Breast epithelium (tissue), 3 donors: ENCODE results near the gene CALU.

Source experiments
- CTCF ChIP-seq, 3 donors: fragments of 450-650 bp; IDR thresholded peaks; one replicate each; pipeline ENCODE4 v1.5.1; 2016 to 2017; ENCODE audit warnings: antibody characterized with exemption in 3 of 3, mild to moderate bottlenecking in 3 of 3, moderate library complexity in 3 of 3
- POLR2A ChIP-seq: fragments of 450-650 bp; IDR thresholded peaks from one replicate; pipeline ENCODE4 v1.6.1; 2016; ENCODE audit warnings: antibody characterized with exemption, mild to moderate bottlenecking, moderate library complexity
- POLR2AphosphoS5 ChIP-seq, 3 donors: sonication (generic); formaldehyde crosslinking; IDR thresholded peaks; one replicate each; pipeline ENCODE4 v1.6.1; 2017; ENCODE audit warnings: antibody characterized with exemption in 3 of 3

GRCh38 chr7:128707752-128708151 lies 31.4 kb upstream of the CALU start:
- TF ChIP-seq CTCF (IDR thresholded peaks at IDR 0.05) (no peak), POLR2AphosphoS5 (IDR thresholded peaks at IDR 0.05) (no peak), POLR2A (no peak)
